Activated naive CD4-positive, alpha-beta T cell (primary cell): ENCODE measurements around the gene CDK1.

Experiments used
- DNase-seq, 4 experiments: peaks; one replicate each; lab custom pipeline; 2025; lab: John Stamatoyannopoulos, UW

The CDK1 gene

GRCh38 chr10:60778971-60779796 is 906 bp downstream of the CDK1 start:
- no peak for DNase-seq

GRCh38 chr10:60781661-60782060 is 3.4 kb downstream of the CDK1 start:
- DNase-seq, result no peak

- DNase-seq, result no peak
These were observed 6.4 kb downstream of the CDK1 start for GRCh38 chr10:60784641-60785040.

- DNase-seq, result no peak
These were observed 10.3 kb downstream of the CDK1 start for GRCh38 chr10:60788544-60788943.

- DNase-seq, result no peak
These were observed 11.1 kb downstream of the CDK1 start for GRCh38 chr10:60789340-60789739.

- no peak for DNase-seq
These were observed 16.7 kb downstream of the CDK1 start for GRCh38 chr10:60794953-60795352.

- DNase-seq, result no peak
These were observed 17.4 kb downstream of the CDK1 start for GRCh38 chr10:60795465-60796202.

GRCh38 chr10:60796481-60796880 is 18.2 kb downstream of the CDK1 start:
- DNase-seq, result no peak

- no peak for DNase-seq
These were observed 18.9 kb downstream of the CDK1 start for GRCh38 chr10:60797200-60797599.

- no peak for DNase-seq
These were observed 19.8 kb downstream of the CDK1 start for GRCh38 chr10:60798031-60798430.

GRCh38 chr10:60798870-60799269 is 20.6 kb downstream of the CDK1 start:
- DNase-seq, result no peak

- DNase-seq, result no peak
These were observed 21.8 kb downstream of the CDK1 start for GRCh38 chr10:60799971-60800650.

- no peak for DNase-seq
These were observed 22.6 kb downstream of the CDK1 start for GRCh38 chr10:60800918-60801317.

GRCh38 chr10:60801522-60801921 is 23.2 kb downstream of the CDK1 start:
- no peak for DNase-seq

- no peak for DNase-seq
These were observed 25.2 kb downstream of the CDK1 start for GRCh38 chr10:60803433-60803832.

- DNase-seq, result no peak
These were observed 25.6 kb downstream of the CDK1 start for GRCh38 chr10:60803865-60804264.

- no peak for DNase-seq
These were observed 28.6 kb downstream of the CDK1 start for GRCh38 chr10:60806921-60807320.

- no peak for DNase-seq
These were observed 29.2 kb downstream of the CDK1 start for GRCh38 chr10:60807499-60807898.

GRCh38 chr10:60808036-60808435 is 29.8 kb downstream of the CDK1 start:
- DNase-seq, result no peak

GRCh38 chr10:60809157-60809556 is 30.9 kb downstream of the CDK1 start:
- no peak for DNase-seq

- DNase-seq, result no peak
These were observed 32.3 kb downstream of the CDK1 start for GRCh38 chr10:60810437-60811182.
